ENCODE data around the gene ZNF367.

DNA sequence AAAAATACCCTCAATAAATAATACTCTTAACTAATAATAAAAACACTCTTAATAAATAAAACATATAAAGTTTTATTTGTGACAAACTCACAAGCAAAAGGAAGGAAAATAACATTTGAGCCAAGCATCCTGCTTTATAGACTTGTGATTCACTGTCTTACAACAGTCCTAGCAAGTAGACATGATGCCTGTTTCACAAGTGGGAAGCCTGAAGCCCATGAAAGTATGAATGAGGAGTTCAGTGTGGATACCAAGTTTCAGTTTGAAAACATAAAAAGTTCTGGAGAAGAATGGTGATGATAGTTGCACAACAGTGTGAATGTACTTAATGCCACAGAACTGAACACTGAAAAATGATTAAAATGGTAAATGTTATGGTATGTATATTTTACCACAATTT lies 42.7 kb upstream of the ZNF367 start:
- TF ChIP-seq, protein P1, sequence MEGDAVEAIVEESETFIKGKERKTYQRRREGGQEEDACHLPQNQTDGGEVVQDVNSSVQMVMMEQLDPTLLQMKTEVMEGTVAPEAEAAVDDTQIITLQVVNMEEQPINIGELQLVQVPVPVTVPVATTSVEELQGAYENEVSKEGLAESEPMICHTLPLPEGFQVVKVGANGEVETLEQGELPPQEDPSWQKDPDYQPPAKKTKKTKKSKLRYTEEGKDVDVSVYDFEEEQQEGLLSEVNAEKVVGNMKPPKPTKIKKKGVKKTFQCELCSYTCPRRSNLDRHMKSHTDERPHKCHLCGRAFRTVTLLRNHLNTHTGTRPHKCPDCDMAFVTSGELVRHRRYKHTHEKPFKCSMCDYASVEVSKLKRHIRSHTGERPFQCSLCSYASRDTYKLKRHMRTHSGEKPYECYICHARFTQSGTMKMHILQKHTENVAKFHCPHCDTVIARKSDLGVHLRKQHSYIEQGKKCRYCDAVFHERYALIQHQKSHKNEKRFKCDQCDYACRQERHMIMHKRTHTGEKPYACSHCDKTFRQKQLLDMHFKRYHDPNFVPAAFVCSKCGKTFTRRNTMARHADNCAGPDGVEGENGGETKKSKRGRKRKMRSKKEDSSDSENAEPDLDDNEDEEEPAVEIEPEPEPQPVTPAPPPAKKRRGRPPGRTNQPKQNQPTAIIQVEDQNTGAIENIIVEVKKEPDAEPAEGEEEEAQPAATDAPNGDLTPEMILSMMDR (conservative IDR thresholded peaks at IDR 0.05; ENCODE audit: low read depth, low read length), result no peak
- no peak for TF ChIP-seq MAFK (IDR thresholded peaks at IDR 0.05; ENCODE audit: low read depth, low read length)
- no peak for TF ChIP-seq POLR2A (IDR thresholded peaks at IDR 0.05; ENCODE audit: low read depth, low read length)
- TF ChIP-seq SMC3 (IDR thresholded peaks at IDR 0.05; ENCODE audit: low read depth, low read length), result no peak
- TF ChIP-seq RAD21 (IDR thresholded peaks at IDR 0.05; ENCODE audit: low read length), result no peak
- TF ChIP-seq RCOR1 (IDR thresholded peaks at IDR 0.05; ENCODE audit: insufficient replicate concordance, low read length), result no peak
- no peak for TF ChIP-seq FOS (IDR thresholded peaks at IDR 0.05; ENCODE audit: low read depth, low read length)

All from IMR-90 (cell line).